Breast epithelium (tissue), 3 donors: ENCODE results near the gene HNRNPAB.

Experiments
- CTCF ChIP-seq, 3 donors: fragments of 450-650 bp; IDR thresholded peaks; one replicate each; pipeline ENCODE4 v1.5.1; 2016 to 2017; ENCODE audit warnings: antibody characterized with exemption in 3 of 3, mild to moderate bottlenecking in 3 of 3, moderate library complexity in 3 of 3
- POLR2A ChIP-seq: fragments of 450-650 bp; IDR thresholded peaks from one replicate; pipeline ENCODE4 v1.6.1; 2016; ENCODE audit warnings: antibody characterized with exemption, mild to moderate bottlenecking, moderate library complexity

GRCh38 chr5:178210686-178211085 is 6.4 kb downstream of the HNRNPAB start:
- TF ChIP-seq CTCF (IDR thresholded peaks at IDR 0.05): no peak
- TF ChIP-seq POLR2A: no peak
